ENCODE data around the gene GRM8. TPM values are rescaled to one million over a fixed set of nuclear protein-coding genes. Genes with fewer than 3 reads are reported as not detected.

GRM8 gene
- total RNA-seq, 1 donor from 2014 or later = not detected

DNA sequence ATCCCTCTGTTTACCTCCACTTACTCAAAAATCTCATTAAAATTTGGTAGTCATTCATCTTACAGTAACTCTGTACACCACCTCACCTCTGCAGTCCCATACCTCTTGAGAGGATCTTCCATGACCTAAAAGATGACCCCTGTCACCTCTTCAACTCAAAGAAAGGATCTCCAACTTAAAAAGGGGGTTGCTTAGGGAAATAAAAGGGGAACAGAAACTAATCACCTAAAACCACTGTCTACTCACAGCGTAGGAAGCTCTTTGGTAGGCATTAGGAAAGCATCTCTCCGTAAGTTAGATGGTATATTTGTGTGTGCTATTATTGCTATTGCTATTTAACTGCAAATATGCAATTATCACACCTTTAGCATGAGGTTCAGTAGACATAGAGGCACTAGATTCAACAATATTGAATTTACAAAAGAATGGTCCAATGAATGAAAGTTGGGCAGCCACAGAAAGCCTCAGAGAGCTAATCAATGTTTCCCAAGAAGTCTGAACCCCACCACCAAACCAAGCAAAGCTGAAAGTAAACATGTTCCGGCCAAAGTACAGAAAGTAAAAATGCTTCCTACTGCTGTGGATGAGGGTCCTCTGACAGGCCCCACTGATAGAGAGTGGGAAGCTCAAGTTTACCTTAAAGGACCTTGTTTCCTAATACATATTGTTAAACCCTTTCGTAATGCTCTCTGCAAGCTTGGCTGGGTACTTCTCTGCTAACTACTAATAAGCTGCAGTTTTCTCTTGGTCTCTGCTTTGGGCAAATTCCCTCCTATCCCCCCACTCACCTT, 105.8 kb downstream of the GRM8 start:
- no peak for ATAC-seq

DNA sequence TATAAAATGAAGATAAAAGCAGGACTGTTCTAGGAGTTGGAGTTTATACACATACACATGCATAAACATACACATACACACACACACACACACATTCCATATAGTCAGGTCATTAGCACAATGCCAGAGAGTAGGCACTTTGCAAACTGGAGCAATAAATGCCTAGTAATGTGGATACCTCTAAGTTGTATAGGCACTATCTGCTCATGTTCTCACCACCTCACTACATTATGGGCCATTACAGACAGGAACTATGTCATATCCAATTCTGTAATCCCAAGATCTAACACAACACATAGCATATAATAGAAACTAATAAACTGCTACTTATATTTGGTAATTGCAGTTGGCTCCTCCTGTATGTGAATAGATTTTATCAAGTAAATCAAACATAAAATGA, 115.6 kb downstream of the GRM8 start:
- no peak for ATAC-seq

DNA sequence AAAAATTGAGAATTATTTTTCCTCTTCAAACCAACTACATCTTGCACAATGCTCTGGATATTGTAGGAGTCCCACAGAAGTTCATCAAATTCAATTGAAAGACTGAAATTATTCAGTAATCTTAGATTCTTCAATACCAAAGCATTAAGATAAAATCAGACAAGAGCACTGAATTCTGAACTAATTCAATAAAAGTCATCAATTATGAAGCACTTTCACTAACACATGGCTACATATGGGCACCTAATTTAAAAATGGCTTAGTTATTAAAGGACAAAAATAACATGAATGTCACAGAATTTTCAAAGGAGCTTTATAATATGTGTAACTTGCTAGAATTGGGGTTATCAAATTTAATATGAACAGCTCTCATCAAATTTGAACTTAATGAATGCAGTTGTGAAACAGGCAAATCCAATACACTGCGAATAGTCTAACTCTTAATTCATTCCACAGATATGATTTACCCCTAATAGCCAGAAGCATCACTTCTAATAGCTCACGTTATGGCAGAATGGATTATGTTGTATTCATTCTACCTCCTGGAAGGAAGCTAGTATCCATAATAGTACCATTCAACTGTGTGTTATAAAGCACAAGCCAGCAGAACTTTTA, 116.8 kb downstream of the GRM8 start:
- no peak for ATAC-seq

- no peak for ATAC-seq
Observed at GRCh38 chr7:127123220-127123619, 129.5 kb downstream of the GRM8 start.

- ATAC-seq = no peak
Observed at GRCh38 chr7:127119517-127119916, 133.2 kb downstream of the GRM8 start.

DNA sequence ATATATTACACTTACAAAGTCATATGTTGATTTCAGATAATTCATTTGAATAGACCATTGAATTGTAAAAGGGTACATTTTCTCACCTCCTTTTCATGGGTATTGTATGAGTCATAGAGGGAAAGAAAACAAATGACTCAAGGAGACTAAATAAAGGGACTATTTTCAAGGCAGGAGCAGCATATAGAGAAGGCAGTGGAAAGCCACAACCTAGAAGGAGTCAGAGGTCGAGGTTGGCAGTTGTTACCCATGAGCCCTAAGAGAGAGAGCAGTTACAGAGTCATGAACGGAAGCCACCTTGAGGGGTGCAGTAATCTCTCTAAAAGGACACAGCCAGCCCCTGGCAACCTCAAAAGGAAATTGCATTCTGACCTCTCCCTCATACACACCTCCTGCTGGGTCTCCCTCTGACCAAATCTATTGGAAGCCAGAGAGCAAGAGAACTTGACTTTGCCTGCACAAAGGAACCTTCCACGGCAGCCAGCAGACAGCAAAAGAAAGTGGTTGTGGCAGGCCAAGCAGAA, 137.9 kb downstream of the GRM8 start:
- no peak for ATAC-seq

DNA sequence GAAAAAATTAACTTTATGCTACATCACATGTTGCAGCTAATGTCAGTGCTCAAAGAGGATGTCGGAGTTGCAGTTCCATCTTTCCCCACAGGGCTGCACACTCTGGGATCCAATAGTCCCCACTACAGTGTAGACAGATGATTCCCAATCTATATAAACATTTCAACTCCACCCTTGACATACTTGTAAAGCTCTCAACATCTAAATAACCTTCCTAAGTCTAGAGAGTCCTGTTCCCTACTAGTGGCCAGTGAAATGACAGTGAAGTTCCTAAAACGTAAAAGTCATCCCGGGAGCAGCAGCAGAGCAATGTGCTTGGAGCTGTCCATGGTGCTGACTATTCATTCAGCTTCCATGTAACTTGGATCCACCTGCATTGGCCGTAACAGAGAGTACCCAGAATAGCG, 145.1 kb downstream of the GRM8 start:
- peak; percentile 51 for ATAC-seq

GRCh38 chr7:127093340-127093739, 159.4 kb downstream of the GRM8 start:
- ATAC-seq = no peak

DNA sequence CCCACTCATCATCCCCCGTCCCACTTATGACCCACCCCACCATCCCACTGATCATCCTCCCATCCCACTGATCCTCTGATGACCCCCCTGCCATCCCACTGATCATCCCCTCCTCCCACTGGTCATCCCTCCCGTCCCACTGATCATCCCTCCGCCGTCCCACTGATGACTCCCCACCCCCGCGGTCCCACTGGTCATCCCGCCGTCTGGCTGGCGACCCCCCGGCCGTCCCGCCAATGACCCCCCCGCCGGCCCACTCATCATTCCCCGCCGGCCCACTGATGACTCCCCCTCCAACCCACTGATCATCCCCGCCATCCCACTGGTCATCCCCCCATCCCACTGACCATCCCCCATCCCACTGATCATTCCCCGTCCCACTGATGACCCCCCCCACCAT, 161.1 kb downstream of the GRM8 start:
- no peak for ATAC-seq

DNA sequence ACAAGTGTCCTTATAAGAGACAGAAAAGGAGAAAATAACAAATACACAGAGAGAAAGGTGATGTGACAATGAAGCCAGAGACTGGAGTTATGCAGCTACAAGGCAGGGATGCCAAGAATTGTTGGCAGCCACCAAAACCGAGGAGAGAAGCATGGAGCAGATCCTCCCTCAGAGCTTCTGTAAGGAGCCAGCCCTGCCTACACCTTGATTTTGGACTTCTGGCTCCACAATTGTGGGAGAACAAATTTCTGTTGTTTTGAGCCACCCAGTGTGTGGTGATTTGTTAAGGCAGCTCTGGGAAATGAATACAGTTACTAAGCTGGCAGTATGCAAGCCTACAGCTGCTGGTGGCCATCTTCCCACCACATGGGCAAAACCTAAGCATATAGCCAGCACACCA, 163.6 kb downstream of the GRM8 start:
- ATAC-seq = no peak

DNA sequence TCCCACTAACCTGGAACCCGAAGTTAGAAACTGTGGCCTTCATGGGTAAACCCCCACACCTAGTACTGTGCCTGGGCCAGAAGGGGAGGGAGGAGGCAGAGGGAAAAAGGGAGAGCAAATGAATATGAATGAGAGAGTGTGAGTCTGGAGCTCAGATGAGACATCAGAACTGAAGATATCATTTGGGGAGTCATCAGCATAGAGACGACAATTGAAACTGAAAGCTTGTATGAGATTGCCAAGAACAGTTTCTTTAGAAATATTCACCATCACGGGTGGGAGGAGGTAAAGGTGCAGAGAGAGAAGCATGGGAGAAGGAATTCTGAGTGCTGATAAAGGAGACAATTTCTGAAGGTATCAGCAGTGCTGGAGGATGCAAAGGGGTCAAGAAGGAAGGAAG, 171.2 kb downstream of the GRM8 start:
- no peak for ATAC-seq

DNA sequence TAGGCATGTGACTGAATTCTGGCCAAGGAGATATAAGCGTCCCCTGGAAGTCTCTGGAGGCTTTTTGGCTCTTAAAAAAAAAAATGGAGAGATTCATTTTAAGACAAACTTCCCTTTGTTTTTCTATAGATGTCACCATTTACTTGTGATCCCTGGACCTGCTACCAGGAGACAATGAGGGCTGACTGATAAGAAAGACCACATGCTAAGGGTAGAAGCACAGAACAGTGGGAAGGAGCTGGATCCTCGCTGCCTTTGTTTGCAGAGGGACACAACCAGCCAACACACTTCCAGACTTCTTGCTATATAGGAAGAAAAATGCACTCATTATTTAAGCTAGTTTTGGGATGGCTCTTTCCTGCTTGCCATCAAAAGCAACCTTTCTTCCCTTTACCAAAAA, 172.2 kb downstream of the GRM8 start:
- no peak for ATAC-seq

GRCh38 chr7:127066974-127067373, 185.8 kb downstream of the GRM8 start:
- no peak for ATAC-seq

- no peak for ATAC-seq
Observed at GRCh38 chr7:127059475-127059874, 193.3 kb downstream of the GRM8 start.

DNA sequence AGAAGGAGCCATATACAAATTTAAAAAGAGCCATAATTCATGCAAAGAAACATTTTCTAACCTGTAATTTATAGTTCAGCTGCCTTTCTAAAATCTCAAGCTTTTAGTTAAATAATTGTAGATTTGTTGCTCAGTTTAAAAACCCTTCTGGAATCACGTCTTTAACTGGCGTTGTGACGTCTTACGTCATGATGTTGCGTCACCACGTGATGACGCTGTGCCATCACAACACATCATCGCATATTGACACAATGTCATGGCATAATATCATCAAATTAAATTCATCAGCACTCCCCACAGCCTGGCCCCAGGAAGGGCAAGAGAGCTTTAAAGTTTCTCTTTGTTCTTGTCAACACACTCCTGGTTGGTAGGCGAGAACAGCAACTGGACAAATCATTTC, 194.8 kb downstream of the GRM8 start:
- no peak for ATAC-seq

- ATAC-seq = no peak
Observed at GRCh38 chr7:127056202-127056601, 196.5 kb downstream of the GRM8 start.

DNA sequence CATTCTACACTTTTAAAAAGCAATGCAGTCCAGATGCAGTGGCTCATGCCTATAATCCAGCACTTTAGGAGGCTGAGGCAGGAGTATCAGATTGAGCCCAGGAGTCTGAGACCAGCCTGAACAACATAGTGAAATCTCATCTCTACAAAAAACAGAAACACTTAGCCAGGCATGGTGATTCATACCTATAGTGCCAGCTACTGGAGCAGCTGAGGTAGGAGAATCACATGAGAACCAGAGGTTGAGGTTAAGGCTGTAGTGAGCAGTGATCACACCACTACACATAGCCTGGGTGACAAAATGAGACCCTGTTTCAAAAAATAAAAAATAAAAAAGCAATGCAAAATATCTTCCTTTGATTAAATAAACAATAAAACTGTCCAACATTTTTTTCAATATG, 205.2 kb downstream of the GRM8 start:
- ATAC-seq = no peak

DNA sequence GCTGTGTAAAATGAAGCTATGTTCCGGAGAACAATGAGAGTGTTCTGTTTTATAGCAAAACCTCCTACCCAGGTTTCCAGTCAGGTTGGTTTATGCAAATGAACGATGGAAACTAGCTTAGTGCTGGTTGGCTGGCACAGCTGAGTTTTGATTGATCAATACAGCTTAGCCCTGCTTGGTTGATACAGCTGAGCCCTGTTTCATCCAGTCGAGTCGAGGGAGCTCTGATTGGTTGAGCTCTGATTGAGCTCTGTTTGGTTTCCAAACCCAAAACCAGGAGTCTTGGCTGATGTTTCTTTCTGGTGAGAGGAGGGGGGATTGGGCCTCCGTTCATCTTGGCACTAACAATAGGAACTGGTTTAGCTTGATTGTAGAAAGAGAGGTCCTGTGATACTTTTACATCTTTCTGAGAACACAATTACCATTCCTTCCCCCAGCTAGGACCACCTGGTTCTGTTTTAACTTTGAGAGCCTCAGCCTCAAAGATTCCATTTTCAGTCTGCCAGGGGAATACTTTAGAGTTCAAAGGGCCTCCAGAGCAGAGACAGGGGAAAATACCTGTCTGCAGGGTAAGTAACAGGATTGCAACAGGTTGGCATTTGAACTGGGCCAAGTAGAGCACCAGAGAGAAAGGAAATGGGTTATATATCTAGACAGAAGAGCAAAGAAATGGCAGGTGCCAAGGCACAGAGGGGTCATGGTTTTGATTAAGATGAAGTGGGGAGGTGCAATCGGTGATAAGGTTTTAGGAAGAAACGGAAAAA, 210.9 kb downstream of the GRM8 start:
- ATAC-seq = no peak

- no peak for ATAC-seq
Observed at GRCh38 chr7:127040042-127040441, 212.7 kb downstream of the GRM8 start.

GRCh38 chr7:127039541-127039940, 213.2 kb downstream of the GRM8 start:
- no peak for ATAC-seq

- ATAC-seq = no peak
Observed at GRCh38 chr7:127035203-127035849, 217.4 kb downstream of the GRM8 start.

DNA sequence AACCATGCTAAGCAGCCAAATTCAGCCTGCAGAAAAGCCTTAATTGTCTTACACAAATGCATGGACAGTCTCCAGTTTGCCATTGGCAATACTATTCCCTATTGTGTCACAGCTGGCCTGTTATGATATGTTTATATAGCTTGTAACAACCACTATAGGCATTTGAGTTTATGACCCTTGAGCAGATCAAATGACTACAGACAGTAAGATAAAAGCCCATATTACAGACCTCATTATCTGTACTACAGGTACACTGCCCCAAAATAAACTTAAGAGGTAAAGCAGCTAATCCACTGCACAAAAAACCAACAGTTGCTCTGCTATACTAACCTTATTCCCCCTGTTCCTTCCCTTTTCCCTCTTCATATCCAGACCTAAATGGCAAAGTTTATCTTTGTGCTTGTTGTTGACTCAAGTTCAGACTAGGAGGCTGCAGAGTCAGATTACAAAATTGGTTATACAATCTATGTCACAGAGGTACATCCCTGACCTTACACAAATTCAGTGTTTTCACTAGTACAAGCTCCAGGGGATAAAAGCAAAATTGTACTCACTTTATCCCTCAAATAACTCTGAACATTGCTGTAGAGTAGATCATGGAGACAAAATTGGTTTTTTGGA, 218.4 kb downstream of the GRM8 start:
- ATAC-seq = no peak

- ATAC-seq = no peak
Observed at GRCh38 chr7:127029823-127030222, 222.9 kb downstream of the GRM8 start.
